SK-N-SH treated with all-trans-retinoic acid at 6 μM for 48 hours (cell line): Measurements from ENCODE around the gene CDC20.

Experiments
- ARNTL ChIP-seq: fragments of 450-650 bp; formaldehyde crosslinking; IDR thresholded peaks from 2 replicates; pipeline ENCODE4 v1.5.0; 2020; ENCODE audit warnings: low read depth, mild to moderate bottlenecking, moderate library complexity, borderline replicate concordance
- CSDC2 ChIP-seq: fragments of 250-450 bp; sonication (Bioruptor Pico); IDR thresholded peaks from 2 replicates; pipeline ENCODE4 v1.5.0; 2020; ENCODE audit warnings: mild to moderate bottlenecking, moderate library complexity
- GLIS3 ChIP-seq: fragments of 250-450 bp; sonication (Bioruptor Pico); IDR thresholded peaks from 2 replicates; pipeline ENCODE4 v1.5.0; 2020; ENCODE audit warnings: mild to moderate bottlenecking, moderate library complexity
- ISL1 ChIP-seq: fragments of 250-450 bp; sonication (Bioruptor Pico); IDR thresholded peaks from 2 replicates; pipeline ENCODE4 v2.1.2; 2022; ENCODE audit warnings: mild to moderate bottlenecking, moderate library complexity
- RARB ChIP-seq: fragments of 250-450 bp; sonication (Bioruptor Pico); IDR thresholded peaks from 2 replicates; pipeline ENCODE4 v1.8.0; 2021; ENCODE audit warnings: mild to moderate bottlenecking, moderate library complexity
- SNAI2 ChIP-seq: fragments of 250-450 bp; sonication (Bioruptor Pico); IDR thresholded peaks from 2 replicates; pipeline ENCODE4 v1.5.0; 2020; ENCODE audit warnings: mild to moderate bottlenecking, moderate library complexity
- ZC3H10 ChIP-seq: fragments of 250-450 bp; sonication (Bioruptor Pico); IDR thresholded peaks from 2 replicates; pipeline ENCODE4 v1.5.1; 2021; ENCODE audit warnings: mild to moderate bottlenecking, moderate library complexity
- ZFP3 ChIP-seq: fragments of 250-450 bp; sonication (Bioruptor Pico); IDR thresholded peaks from 2 replicates; pipeline ENCODE4 v1.5.0; 2020; ENCODE audit warnings: mild to moderate bottlenecking, moderate library complexity
- ZFP30 ChIP-seq: fragments of 450-650 bp; formaldehyde crosslinking; IDR thresholded peaks from 2 replicates; pipeline ENCODE4 v1.5.0; 2022; ENCODE audit warnings: mild to moderate bottlenecking, moderate library complexity
- ZNF565 ChIP-seq: fragments of 450-650 bp; formaldehyde crosslinking; conservative IDR thresholded peaks from 2 replicates; pipeline ENCODE4 v1.5.0; 2020; ENCODE audit warnings: low read depth, mild to moderate bottlenecking, moderate library complexity
- ZNF8 ChIP-seq: fragments of 450-650 bp; formaldehyde crosslinking; IDR thresholded peaks from 2 replicates; pipeline ENCODE4 v1.5.0; 2020; ENCODE audit warnings: mild to moderate bottlenecking, moderate library complexity
- TF ChIP-seq, protein P1 (sequence below): fragments of 250-450 bp; sonication (Bioruptor Pico); IDR thresholded peaks from 2 replicates; pipeline ENCODE4 v1.5.1; 2020; ENCODE audit warnings: low read depth, mild to moderate bottlenecking, moderate library complexity
- TF ChIP-seq, protein P2 (sequence below): fragments of 250-450 bp; sonication (Bioruptor Pico); IDR thresholded peaks from 2 replicates; pipeline ENCODE4 v1.8.0; 2020; ENCODE audit warnings: mild to moderate bottlenecking, moderate library complexity, borderline replicate concordance

DNA sequence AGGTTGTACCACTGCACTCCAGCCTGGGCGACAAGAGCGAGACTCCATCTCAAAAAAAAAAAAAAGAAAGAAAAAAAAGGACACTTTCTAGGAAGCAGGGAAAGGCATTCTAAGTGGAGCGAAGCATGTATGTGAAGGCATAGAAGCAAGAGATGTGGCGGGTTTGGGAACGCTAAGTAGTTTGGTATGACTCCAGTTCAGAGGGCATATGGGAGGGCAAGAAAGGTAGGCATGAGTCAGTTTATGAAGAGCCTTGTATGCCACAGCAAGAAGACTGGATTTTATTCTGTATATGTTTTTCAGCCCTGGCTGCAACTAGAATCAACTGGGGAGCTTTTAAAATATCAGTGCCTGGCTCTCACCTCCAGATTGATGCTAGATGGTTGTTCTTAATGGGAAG is 13.4 kb downstream of the CDC20 start:
- no peak for TF ChIP-seq GLIS3 (CRISPR knock-in tag)
- TF ChIP-seq SNAI2 (CRISPR knock-in tag), result no peak
- TF ChIP-seq ZC3H10 (CRISPR knock-in tag), result no peak
- TF ChIP-seq ZFP30 (CRISPR knock-in tag), result no peak
- no peak for TF ChIP-seq ARNTL (CRISPR knock-in tag)
- no peak for TF ChIP-seq ISL1 (CRISPR knock-in tag)
- no peak for TF ChIP-seq ZFP3 (CRISPR knock-in tag)
- TF ChIP-seq, protein P1, sequence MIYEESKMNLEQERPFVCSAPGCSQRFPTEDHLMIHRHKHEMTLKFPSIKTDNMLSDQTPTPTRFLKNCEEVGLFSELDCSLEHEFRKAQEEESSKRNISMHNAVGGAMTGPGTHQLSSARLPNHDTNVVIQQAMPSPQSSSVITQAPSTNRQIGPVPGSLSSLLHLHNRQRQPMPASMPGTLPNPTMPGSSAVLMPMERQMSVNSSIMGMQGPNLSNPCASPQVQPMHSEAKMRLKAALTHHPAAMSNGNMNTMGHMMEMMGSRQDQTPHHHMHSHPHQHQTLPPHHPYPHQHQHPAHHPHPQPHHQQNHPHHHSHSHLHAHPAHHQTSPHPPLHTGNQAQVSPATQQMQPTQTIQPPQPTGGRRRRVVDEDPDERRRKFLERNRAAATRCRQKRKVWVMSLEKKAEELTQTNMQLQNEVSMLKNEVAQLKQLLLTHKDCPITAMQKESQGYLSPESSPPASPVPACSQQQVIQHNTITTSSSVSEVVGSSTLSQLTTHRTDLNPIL (CRISPR knock-in tag), result no peak
- no peak for TF ChIP-seq ZNF8 (CRISPR knock-in tag)
- no peak for TF ChIP-seq CSDC2 (CRISPR knock-in tag)
- no peak for TF ChIP-seq ZNF565
- no peak for TF ChIP-seq RARB (CRISPR knock-in tag)
- TF ChIP-seq, protein P2, sequence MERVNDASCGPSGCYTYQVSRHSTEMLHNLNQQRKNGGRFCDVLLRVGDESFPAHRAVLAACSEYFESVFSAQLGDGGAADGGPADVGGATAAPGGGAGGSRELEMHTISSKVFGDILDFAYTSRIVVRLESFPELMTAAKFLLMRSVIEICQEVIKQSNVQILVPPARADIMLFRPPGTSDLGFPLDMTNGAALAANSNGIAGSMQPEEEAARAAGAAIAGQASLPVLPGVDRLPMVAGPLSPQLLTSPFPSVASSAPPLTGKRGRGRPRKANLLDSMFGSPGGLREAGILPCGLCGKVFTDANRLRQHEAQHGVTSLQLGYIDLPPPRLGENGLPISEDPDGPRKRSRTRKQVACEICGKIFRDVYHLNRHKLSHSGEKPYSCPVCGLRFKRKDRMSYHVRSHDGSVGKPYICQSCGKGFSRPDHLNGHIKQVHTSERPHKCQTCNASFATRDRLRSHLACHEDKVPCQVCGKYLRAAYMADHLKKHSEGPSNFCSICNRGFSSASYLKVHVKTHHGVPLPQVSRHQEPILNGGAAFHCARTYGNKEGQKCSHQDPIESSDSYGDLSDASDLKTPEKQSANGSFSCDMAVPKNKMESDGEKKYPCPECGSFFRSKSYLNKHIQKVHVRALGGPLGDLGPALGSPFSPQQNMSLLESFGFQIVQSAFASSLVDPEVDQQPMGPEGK (CRISPR knock-in tag), result no peak
